Endothelial cell of umbilical vein (primary cell): ENCODE results near the gene PLAC8L1. TPM values are rescaled to one million over a fixed set of nuclear protein-coding genes. Genes with fewer than 3 reads are reported as not detected.

Experiments
- BruUV-seq: library from RNA; stranded (reverse); fragments of 400-500 nt; replicated peaks from 2 replicates; lab custom pipeline; 2021; lab: Mats Ljungman, UMichigan
- CTCF ChIA-PET: fragments of 300-600, 350-600 bp; sonication (Branson Sonifier 250); formaldehyde crosslinking; loops from one replicate; lab custom pipeline; 2021; ENCODE audit warnings: antibody characterized with exemption, inconsistent platforms; lab: Charles Lee
- POLR2A ChIA-PET: fragments of 300-600, 350-600 bp; sonication (Branson Sonifier 250); formaldehyde crosslinking; loops from one replicate; lab custom pipeline; 2021; ENCODE audit warnings: antibody characterized with exemption, inconsistent platforms; lab: Charles Lee
- DNase-seq: peaks from one replicate; pipeline ENCODE4 v3.0.0-alpha.2; 2011; ENCODE audit warnings: low read depth, low spot score
- FAIRE-seq: peaks from 2 replicates; lab custom pipeline; 2011; peaks lifted over from hg19 to GRCh38; lab: Jason Lieb, UNC
- H2AFZ ChIP-seq: 2 replicates; pipeline ENCODE4 v1.6.0; 2012; ENCODE audit warnings: low read depth, low read length, control low read depth, inconsistent platforms
- H3K27ac ChIP-seq: 2 replicates; pipeline ENCODE4 v1.5.1; 2011; ENCODE audit warnings: low read depth, mild to moderate bottlenecking, control low read depth, low read length, moderate library complexity; ENCODE audit not compliant: insufficient read depth
- H3K27me3 ChIP-seq, 2 experiments: 2 replicates each; pipeline versions ENCODE4 v1.6.0 to v1.6.1; 2011; ENCODE audit warnings: low read length in 2 of 2, mixed read lengths in 1 of 2; ENCODE audit not compliant: control insufficient read depth in 2 of 2, insufficient read depth in 2 of 2
- H3K36me3 ChIP-seq, 2 experiments: 2 replicates in 1 of 2; 3 replicates in 1 of 2; pipeline ENCODE4 v1.5.1; 2011; ENCODE audit warnings: low read length in 2 of 2, mild to moderate bottlenecking in 1 of 2, moderate library complexity in 1 of 2; ENCODE audit not compliant: control insufficient read depth in 2 of 2, insufficient read depth in 2 of 2; ENCODE audit errors: extremely low read depth in 1 of 2
- H3K4me1 ChIP-seq: 3 replicates; pipeline ENCODE4 v1.5.1; 2011; ENCODE audit warnings: mild to moderate bottlenecking, low read length; ENCODE audit not compliant: control insufficient read depth, insufficient read depth; ENCODE audit errors: extremely low read depth
- H3K4me2 ChIP-seq: 2 replicates; pipeline ENCODE4 v1.6.1; 2011; ENCODE audit warnings: low read length, control low read depth, mixed read lengths; ENCODE audit not compliant: insufficient read depth
- H3K4me3 ChIP-seq, 3 experiments: fragments of 200-600 bp in 1 of 3; sonication (generic), shearing (Covaris generic) in 1 of 3; replicated peaks in 1 of 3; 2 replicates each; pipeline ENCODE4 v1.5.1; 2011 to 2016; ENCODE audit warnings: control low read depth in 3 of 3, low read length in 3 of 3, mild to moderate bottlenecking in 2 of 3, inconsistent platforms in 1 of 3, low read depth in 1 of 3, moderate library complexity in 1 of 3; ENCODE audit not compliant: insufficient read depth in 1 of 3
- H3K79me2 ChIP-seq: 2 replicates; pipeline ENCODE4 v1.6.0; 2012; ENCODE audit warnings: low read length, inconsistent platforms; ENCODE audit not compliant: control insufficient read depth, insufficient read depth
- H3K9ac ChIP-seq: replicated peaks from 2 replicates; pipeline ENCODE3; 2011; ENCODE audit warnings: low read length, control low read depth; ENCODE audit not compliant: insufficient read depth; ENCODE audit errors: extremely low read depth
- H3K9me1 ChIP-seq: replicated peaks from 3 replicates; pipeline ENCODE4 v1.6.0; 2011; ENCODE audit warnings: mild to moderate bottlenecking, low read length; ENCODE audit not compliant: control insufficient read depth, insufficient read depth; ENCODE audit errors: extremely low read depth
- H3K9me3 ChIP-seq: replicated peaks from 2 replicates; pipeline ENCODE4 v1.5.1; 2012; ENCODE audit warnings: low read length, inconsistent platforms; ENCODE audit not compliant: control insufficient read depth, insufficient read depth
- H4K20me1 ChIP-seq: replicated peaks from 2 replicates; pipeline ENCODE3; 2011; ENCODE audit warnings: mild to moderate bottlenecking, low read length; ENCODE audit not compliant: control insufficient read depth, insufficient read depth; ENCODE audit errors: extremely low read depth
- CTCF ChIP-seq, 2 donors: IDR thresholded peaks; 1 replicate in 1 of 2; 2 replicates in 1 of 2; pipeline ENCODE4 v1.5.1; 2011; ENCODE audit warnings: low read length in 2 of 2, mild to moderate bottlenecking in 2 of 2, moderate library complexity in 2 of 2, control low read depth in 1 of 2, inconsistent platforms in 1 of 2, low read depth in 1 of 2; ENCODE audit not compliant: insufficient read depth in 1 of 2; ENCODE audit errors: extremely low read depth in 1 of 2
- EZH2 ChIP-seq: IDR thresholded peaks from 2 replicates; pipeline ENCODE4 v1.6.1; 2012; ENCODE audit warnings: borderline replicate concordance, low read depth, mild to moderate bottlenecking, moderate library complexity, low read length, inconsistent platforms; ENCODE audit not compliant: severe bottlenecking
- FOS ChIP-seq: IDR thresholded peaks from 2 replicates; pipeline ENCODE4 v1.6.1; 2011; ENCODE audit warnings: mild to moderate bottlenecking, low read length, moderate library complexity, borderline replicate concordance; ENCODE audit not compliant: insufficient read depth
- GATA2 ChIP-seq: IDR thresholded peaks from 2 replicates; pipeline ENCODE4 v1.7.0; 2011; ENCODE audit warnings: low read depth, mild to moderate bottlenecking, moderate library complexity, mixed read lengths, low read length; ENCODE audit not compliant: insufficient read length, insufficient read depth
- JUN ChIP-seq: IDR thresholded peaks from 2 replicates; pipeline ENCODE4 v1.6.1; 2011; ENCODE audit warnings: borderline replicate concordance, low read depth; ENCODE audit not compliant: insufficient read length, insufficient read depth
- MAX ChIP-seq: IDR thresholded peaks from 2 replicates; pipeline ENCODE4 v1.6.1; 2011; ENCODE audit not compliant: insufficient read depth, insufficient read length
- MYC ChIP-seq: IDR thresholded peaks from one replicate; pipeline ENCODE4 v1.6.1; 2011; ENCODE audit warnings: mild to moderate bottlenecking, low read depth, low read length
- POLR2A ChIP-seq: IDR thresholded peaks from 2 replicates; pipeline ENCODE4 v1.6.1; 2012; ENCODE audit warnings: low read depth, mild to moderate bottlenecking, control low read depth, low read length
- POLR2AphosphoS5 ChIP-seq: IDR thresholded peaks from 2 replicates; pipeline ENCODE4 v1.6.1; 2012; ENCODE audit warnings: low read depth, mild to moderate bottlenecking, control low read depth, low read length, moderate library complexity; ENCODE audit not compliant: insufficient read depth
- dilution Hi-C: fragments of 300-500 bp; cut with MboI; formaldehyde crosslinking; loops from one replicate; pipeline ENCODE4 v1.15.0; 2019; ENCODE audit warnings: low sequenced_read_pairs; ENCODE audit not compliant: extremely low pct_ligation_motif_present
- intact Hi-C: fragments of 100-400 bp; cut with micrococcal nuclease; formaldehyde crosslinking; loops from one replicate; pipeline ENCODE4 v1.10.0; 2022
- polyA plus RNA-seq, 4 experiments: library from polyadenylated mRNA; depleted of rRNA in 3 of 4; stranded (reverse) in 3 of 4; unstranded in 1 of 4; fragments of >200 nt; gene quantifications; 2 replicates each; pipeline versions ENCODE4 v1.2.1 to v1.2.3, GENCODE V29; 2011 to 2012; ENCODE audit warnings: missing spikeins in 1 of 4
- total RNA-seq: library from RNA; stranded (reverse); gene quantifications from 2 replicates; pipeline ENCODE4 v1.2.3, GENCODE V29; 2021

Gene PLAC8L1
- total and polyA plus RNA-seq, 2 donors (not counting 3 experiments of a cell fraction or from before 2014, with no cell fraction given), result 0.80 to 0.99 TPM

GRCh38 chr5:146078566-146078965 is 26.8 kb downstream of the PLAC8L1 start:
- H3K36me3 ChIP-seq, result no peaks in the 10 kb centered on the region
- no peaks in the 10 kb centered on the region for H3K9me1 ChIP-seq
- H2AFZ ChIP-seq, result no peak overlapping the region
- intact Hi-C loops, result no loop called here
- H3K4me3 ChIP-seq, result no peak overlapping the region
- no peak overlapping the region for H3K27ac ChIP-seq
- H3K27me3 ChIP-seq, result peaks cover 4 to 9% of the 10 kb centered on the region in 2 experiments
- CTCF ChIA-PET, result no interaction called here
- no peak for TF ChIP-seq POLR2A
- no peak for TF ChIP-seq MYC
- no peak for TF ChIP-seq MAX
- no peak for TF ChIP-seq GATA2
- TF ChIP-seq CTCF (IDR thresholded peaks at IDR 0.05; ENCODE audit: extremely low read depth in 1 of 2, insufficient read depth in 1 of 2, low read depth in 1 of 2, low read length in 2 of 2), result no peak
- no peak for TF ChIP-seq POLR2AphosphoS5
- TF ChIP-seq EZH2, result no peak
- no peak for TF ChIP-seq JUN
- TF ChIP-seq FOS, result no peak
- H4K20me1 ChIP-seq, result no peaks in the 10 kb centered on the region
- no peaks in the 10 kb centered on the region for H3K9me3 ChIP-seq
- H3K4me1 ChIP-seq, result no peaks in the 10 kb centered on the region
- DNase-seq (no peak), FAIRE-seq (no peak)
- BruUV-seq, result no TSS peak
- POLR2A ChIA-PET, result no interaction called here
- dilution Hi-C loops, result no loop called here
- no peaks in the 10 kb centered on the region for H3K79me2 ChIP-seq
- no peak overlapping the region for H3K9ac ChIP-seq
- H3K4me2 ChIP-seq, result no peak overlapping the region
